Activated naive CD8-positive, alpha-beta T cell (primary cell): Measurements from ENCODE around the gene TMEM242.
"Not testable (repeated sequence)": the region's sequence is repeated elsewhere in the genome, so short reads cannot be mapped to it uniquely, and the experiment has no call there.

Experiments used
- H3K27ac Mint-ChIP-seq: one replicate; pipeline ENCODE4 v1.8.0; 2021; ENCODE audit warnings: mixed read lengths
- H3K27me3 Mint-ChIP-seq: one replicate; pipeline ENCODE4 v1.8.0; 2021; ENCODE audit warnings: mixed read lengths
- H3K36me3 Mint-ChIP-seq: one replicate; pipeline ENCODE4 v1.8.0; 2021; ENCODE audit warnings: mixed read lengths
- H3K4me1 Mint-ChIP-seq: one replicate; pipeline ENCODE4 v1.8.0; 2021; ENCODE audit warnings: low read depth, mixed read lengths
- H3K4me3 Mint-ChIP-seq: one replicate; pipeline ENCODE4 v1.8.0; 2021; ENCODE audit warnings: mild to moderate bottlenecking, mixed read lengths
- H3K9me3 Mint-ChIP-seq: one replicate; pipeline ENCODE4 v1.8.0; 2021; ENCODE audit warnings: low read depth, mixed read lengths

Gene TMEM242

GRCh38 chr6:157323255-157323965 lies at the start of gene TMEM242:
TSS of gene TMEM242 (minus strand) at chr6:157323519. CDS start at chr6:157323499, 20 bp downstream.
- Mint-ChIP-seq H3K9me3 (no peaks in the 10 kb centered on the region), H3K36me3 (no peaks in the 10 kb centered on the region), H3K27ac (peak within 1 kb of the TSS; percentile 90), H3K27me3 (peaks cover 4% of the 10 kb centered on the region), H3K4me3 (peak within 1 kb of the TSS; percentile 98), H3K4me1 (peaks cover 24% of the 10 kb centered on the region)

GRCh38 chr6:157372501-157373280 lies 49.4 kb upstream of the TMEM242 start:
- Mint-ChIP-seq H3K4me3 (no peak overlapping the region), H3K27me3 (peaks cover 5% of the 10 kb centered on the region), H3K36me3 (no peaks in the 10 kb centered on the region), H3K4me1 (peaks cover 30% of the 10 kb centered on the region), H3K27ac (no peak overlapping the region), H3K9me3 (no peaks in the 10 kb centered on the region)

DNA sequence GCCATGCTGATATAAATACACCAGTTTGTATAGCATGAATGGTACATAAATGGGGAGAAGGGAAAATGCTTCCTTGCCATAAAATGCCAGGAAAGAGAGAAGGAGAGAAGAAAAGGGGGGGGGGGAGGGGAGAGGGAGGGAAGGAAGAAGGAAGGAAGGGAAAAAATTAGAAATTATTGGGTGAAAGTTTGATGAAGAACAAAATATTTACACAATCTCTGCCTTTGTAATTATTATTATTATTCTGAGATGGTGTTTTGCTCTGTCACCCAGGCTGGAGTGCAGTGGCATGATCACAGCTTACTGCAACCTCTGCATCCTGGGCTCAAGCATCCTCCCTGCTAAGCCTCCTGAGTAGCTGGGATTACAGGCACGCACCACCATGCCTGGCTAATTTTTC lies 47.4 kb upstream of the TMEM242 start:
- Mint-ChIP-seq H3K27me3 (peaks cover 6% of the 10 kb centered on the region), H3K27ac (no peak overlapping the region), H3K9me3 (no peaks in the 10 kb centered on the region), H3K4me3 (no peak overlapping the region), H3K36me3 (no peaks in the 10 kb centered on the region), H3K4me1 (peaks cover 19% of the 10 kb centered on the region)

DNA sequence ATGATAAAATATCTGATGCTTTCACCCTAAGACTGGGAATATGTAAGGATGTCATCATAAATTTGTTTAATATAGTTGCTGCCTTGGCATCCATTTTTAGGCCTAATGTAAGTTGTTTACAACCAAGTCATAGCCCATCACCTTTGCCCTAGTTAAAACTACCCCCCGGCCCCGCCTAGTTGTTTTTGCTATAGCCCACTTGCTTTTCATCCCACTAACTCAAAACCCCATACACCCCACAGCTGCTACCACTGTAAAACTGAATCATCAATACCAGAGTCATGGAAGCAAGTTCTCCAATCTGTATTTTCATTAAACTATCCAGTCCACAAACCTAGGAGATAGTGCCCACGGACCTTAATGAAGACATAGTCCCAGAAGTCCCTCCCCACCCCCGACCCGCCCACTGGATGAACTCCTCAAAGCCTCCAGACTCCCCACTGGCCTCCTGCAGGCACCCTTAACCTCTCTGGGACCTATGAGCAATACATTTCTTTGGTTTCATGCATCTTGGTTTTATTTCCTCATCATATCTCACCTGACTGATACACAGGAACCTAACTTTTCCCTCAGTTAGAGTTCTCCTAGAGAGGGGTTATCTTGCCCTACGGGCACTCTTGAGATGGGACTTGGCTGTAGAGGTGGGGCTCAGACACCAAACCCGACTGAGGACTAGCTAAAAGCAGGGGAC lies 45.2 kb upstream of the TMEM242 start:
- peaks cover 19% of the 10 kb centered on the region for H3K4me1 Mint-ChIP-seq
- H3K27ac Mint-ChIP-seq, result no peak overlapping the region
- H3K9me3 Mint-ChIP-seq, result no peaks in the 10 kb centered on the region
- H3K27me3 Mint-ChIP-seq, result peaks cover 6% of the 10 kb centered on the region
- H3K36me3 Mint-ChIP-seq, result no peaks in the 10 kb centered on the region
- peak overlapping the region; percentile 42 for H3K4me3 Mint-ChIP-seq

DNA sequence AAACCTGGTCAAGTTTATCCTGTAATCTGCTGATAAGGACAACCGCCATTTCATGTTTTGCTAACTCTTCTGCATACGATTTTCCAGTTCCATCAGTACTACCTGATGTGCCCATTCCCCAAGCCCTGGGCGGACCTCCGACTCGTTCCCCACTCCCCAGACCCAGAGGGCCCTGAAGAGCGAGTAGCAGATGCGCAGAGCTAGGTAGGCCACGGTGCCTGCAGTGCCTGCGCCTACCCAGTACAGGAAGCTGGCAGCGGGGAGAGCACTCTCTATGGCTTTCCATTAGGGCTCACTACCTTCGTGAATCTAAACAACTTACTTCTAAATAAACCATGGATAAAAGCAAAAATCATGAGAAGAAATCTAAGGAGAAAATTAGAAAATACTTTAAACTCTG lies 43.3 kb upstream of the TMEM242 start:
- peaks cover 19% of the 10 kb centered on the region for H3K4me1 Mint-ChIP-seq
- H3K36me3 Mint-ChIP-seq, result no peaks in the 10 kb centered on the region
- H3K4me3 Mint-ChIP-seq, result no peak overlapping the region
- H3K27me3 Mint-ChIP-seq, result peaks cover 8% of the 10 kb centered on the region
- H3K27ac Mint-ChIP-seq, result no peak overlapping the region
- no peaks in the 10 kb centered on the region for H3K9me3 Mint-ChIP-seq

GRCh38 chr6:157364705-157365104 lies 41.4 kb upstream of the TMEM242 start:
- Mint-ChIP-seq H3K4me1 (peaks cover 15% of the 10 kb centered on the region), H3K27ac (no peak overlapping the region), H3K9me3 (no peaks in the 10 kb centered on the region), H3K4me3 (no peak overlapping the region), H3K27me3 (peaks cover 9% of the 10 kb centered on the region), H3K36me3 (no peaks in the 10 kb centered on the region)

- Mint-ChIP-seq H3K36me3 (no peaks in the 10 kb centered on the region), H3K4me1 (no peaks in the 10 kb centered on the region), H3K9me3 (no peaks in the 10 kb centered on the region), H3K4me3 (no peak overlapping the region), H3K27ac (no peak overlapping the region), H3K27me3 (peaks cover 8% of the 10 kb centered on the region)
Observed at GRCh38 chr6:157361886-157362285, 38.6 kb upstream of the TMEM242 start.

DNA sequence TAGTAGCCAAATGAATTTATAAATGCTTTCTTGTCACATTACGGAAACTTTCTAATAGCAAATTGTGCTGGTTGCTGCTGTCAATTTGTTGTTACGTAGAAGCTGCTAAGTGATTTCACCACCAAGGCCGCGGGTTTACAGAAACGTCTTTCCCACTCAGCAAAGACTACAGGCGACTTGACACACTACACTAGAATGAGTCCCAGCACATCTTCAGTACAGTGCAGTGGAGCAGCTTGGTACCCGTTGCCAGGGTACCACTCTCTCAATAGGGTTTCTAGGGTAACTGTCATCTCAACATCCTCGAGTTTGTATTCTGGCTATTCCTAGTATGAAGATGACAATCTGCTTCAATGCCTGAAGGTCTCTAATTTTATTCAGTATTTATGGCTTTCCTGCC lies 35.0 kb upstream of the TMEM242 start:
- H3K27me3 Mint-ChIP-seq, result peaks cover 10% of the 10 kb centered on the region
- H3K4me3 Mint-ChIP-seq, result no peak overlapping the region
- H3K27ac Mint-ChIP-seq, result no peak overlapping the region
- no peaks in the 10 kb centered on the region for H3K9me3 Mint-ChIP-seq
- H3K4me1 Mint-ChIP-seq, result no peaks in the 10 kb centered on the region
- no peaks in the 10 kb centered on the region for H3K36me3 Mint-ChIP-seq

DNA sequence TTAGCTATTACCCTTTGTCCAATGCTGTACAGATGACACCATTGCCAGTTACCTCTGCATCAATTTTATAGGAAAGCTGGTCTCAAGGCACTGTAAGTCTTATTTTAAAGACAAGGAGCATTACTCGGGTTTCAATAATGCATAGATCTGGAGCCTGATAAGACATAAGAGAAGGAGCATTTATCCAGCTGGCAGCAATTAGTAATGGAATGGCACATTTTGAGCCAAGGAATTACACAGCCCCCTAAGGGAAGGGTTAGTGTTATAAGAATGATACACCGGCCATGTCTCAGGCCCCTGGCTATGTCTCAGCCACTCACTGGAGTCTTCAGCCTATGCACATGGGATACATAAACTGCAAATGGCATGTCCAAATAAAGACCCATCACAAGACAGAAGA lies 23.1 kb upstream of the TMEM242 start:
- Mint-ChIP-seq H3K27me3 (peaks cover 11% of the 10 kb centered on the region), H3K9me3 (no peaks in the 10 kb centered on the region), H3K4me1 (no peaks in the 10 kb centered on the region), H3K27ac (no peak overlapping the region), H3K4me3 (no peak overlapping the region), H3K36me3 (no peaks in the 10 kb centered on the region)

DNA sequence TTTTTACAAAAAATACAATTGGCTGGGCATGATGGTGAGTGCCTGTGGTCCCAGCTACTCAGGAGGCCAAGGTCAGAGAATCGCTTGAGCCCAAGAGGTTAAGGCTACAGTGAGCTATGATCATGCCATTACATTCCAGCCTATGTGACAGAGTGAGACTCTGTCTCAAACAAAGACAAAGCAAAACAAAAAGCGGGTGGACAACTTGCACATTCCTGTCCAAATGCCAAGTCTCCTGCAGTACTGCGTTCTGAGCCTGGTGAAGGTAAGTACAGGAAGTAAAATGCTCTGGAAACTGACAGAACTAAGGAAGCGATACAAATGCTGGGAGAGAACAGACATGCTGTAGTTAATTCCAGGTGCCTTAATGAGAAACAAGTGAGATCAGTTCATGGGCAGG lies 20.4 kb upstream of the TMEM242 start:
- H3K27ac Mint-ChIP-seq, result no peak overlapping the region
- no peaks in the 10 kb centered on the region for H3K36me3 Mint-ChIP-seq
- H3K9me3 Mint-ChIP-seq, result no peaks in the 10 kb centered on the region
- H3K4me3 Mint-ChIP-seq, result no peak overlapping the region
- H3K4me1 Mint-ChIP-seq, result no peaks in the 10 kb centered on the region
- H3K27me3 Mint-ChIP-seq, result peaks cover 11% of the 10 kb centered on the region

DNA sequence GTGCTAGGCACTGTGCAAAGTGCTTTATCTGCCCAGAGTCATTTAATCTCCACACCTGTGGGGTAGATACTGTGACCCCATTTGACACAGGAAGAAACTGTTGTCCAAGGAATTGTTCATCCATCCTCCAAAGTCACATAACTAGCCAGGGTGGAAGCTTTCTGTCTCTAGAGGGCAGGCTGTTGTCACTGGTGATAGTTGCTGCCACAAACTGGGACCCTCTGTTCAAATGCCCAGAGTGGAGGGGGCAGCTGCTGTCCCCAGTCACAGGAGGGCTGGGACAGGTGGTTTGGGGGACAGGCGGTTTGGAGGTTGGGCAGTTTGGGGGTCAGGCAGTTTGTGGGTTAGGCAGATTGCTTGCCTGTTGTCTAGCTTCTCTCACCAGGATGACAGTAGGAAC lies 16.1 kb upstream of the TMEM242 start:
- Mint-ChIP-seq H3K9me3 (no peaks in the 10 kb centered on the region), H3K4me1 (no peaks in the 10 kb centered on the region), H3K4me3 (no peak overlapping the region), H3K27ac (no peak overlapping the region), H3K27me3 (peaks cover 6% of the 10 kb centered on the region), H3K36me3 (no peaks in the 10 kb centered on the region)

- peaks cover 13% of the 10 kb centered on the region for H3K27me3 Mint-ChIP-seq
- H3K4me3 Mint-ChIP-seq, result no peak overlapping the region
- no peaks in the 10 kb centered on the region for H3K4me1 Mint-ChIP-seq
- no peaks in the 10 kb centered on the region for H3K9me3 Mint-ChIP-seq
- H3K36me3 Mint-ChIP-seq, result no peaks in the 10 kb centered on the region
- H3K27ac Mint-ChIP-seq, result no peak overlapping the region
Observed at GRCh38 chr6:157337751-157338150, 14.4 kb upstream of the TMEM242 start.

DNA sequence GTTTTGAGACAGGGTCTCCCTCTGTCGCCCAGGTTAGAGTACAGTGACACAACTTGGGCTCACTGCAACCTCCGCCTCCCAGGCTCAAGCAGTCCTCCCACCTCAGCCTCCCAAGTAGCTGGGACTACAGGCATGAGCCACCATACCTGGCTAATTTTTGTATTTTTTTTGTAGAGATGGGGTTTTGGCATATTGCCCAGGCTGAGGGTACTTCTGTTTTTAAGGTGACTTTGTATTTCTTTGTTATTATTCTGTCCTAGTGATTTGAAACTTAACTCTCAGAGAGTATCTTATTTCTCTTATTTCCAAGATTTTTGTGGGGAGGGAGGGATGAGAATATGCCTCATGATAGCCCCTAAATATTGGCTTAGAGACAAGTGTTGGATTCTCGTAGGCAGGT lies 14.0 kb upstream of the TMEM242 start:
- H3K27me3 Mint-ChIP-seq, result peaks cover 16% of the 10 kb centered on the region
- not testable (repeated sequence) for H3K9me3 Mint-ChIP-seq, H3K4me1 Mint-ChIP-seq, H3K36me3 Mint-ChIP-seq, H3K27ac Mint-ChIP-seq, H3K4me3 Mint-ChIP-seq

DNA sequence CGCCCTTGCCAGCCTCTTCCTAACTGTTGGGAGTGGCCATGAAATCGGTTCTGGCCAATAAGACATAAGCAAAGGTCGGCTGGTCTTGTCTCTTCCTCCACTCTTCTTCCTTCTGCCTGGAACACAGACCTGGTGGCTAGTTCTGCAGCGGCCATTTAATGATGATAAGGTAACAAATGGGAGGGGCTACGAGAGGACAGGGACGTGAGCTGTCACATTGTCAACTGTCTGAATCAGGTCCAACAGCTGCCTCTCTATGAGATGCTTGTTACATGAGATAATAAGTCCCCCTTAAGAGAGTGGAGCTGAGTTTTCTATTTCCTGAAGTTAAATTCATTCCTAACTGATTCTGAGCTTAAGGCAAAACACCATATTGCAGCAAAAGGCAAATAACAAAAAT lies 12.5 kb upstream of the TMEM242 start:
- Mint-ChIP-seq H3K27ac (no peak overlapping the region), H3K9me3 (no peaks in the 10 kb centered on the region), H3K27me3 (peaks cover 14% of the 10 kb centered on the region), H3K4me1 (no peaks in the 10 kb centered on the region), H3K4me3 (no peak overlapping the region), H3K36me3 (no peaks in the 10 kb centered on the region)

DNA sequence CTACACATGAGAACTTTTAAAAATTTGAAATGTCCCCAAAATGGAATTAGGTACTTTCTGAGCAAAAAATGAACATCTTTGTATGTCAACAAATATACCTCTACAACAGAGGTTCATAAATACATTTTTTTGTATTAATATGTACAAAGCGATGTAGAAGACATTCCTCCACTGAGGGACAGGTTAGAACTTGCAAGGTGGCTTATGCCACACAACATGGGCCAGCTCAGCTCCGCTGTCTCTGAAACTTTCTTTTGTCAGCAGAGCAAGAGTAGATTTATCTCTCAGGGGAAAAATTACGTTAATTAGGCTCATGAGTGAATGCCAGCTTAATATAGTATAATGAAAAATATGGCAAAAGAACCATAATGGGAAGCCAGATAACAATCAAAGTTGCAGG lies 10.6 kb upstream of the TMEM242 start:
- H3K36me3 Mint-ChIP-seq, result no peaks in the 10 kb centered on the region
- H3K4me3 Mint-ChIP-seq, result no peak overlapping the region
- H3K27ac Mint-ChIP-seq, result no peak overlapping the region
- H3K4me1 Mint-ChIP-seq, result no peaks in the 10 kb centered on the region
- no peaks in the 10 kb centered on the region for H3K9me3 Mint-ChIP-seq
- H3K27me3 Mint-ChIP-seq, result peaks cover 16% of the 10 kb centered on the region
